RKO (cell line): ENCODE results near the gene EGFR.
A peak's percentile ranks its signal among the peaks of the same experiment; 100 is the strongest.

ENCODE experiments used
- DNase-seq: peaks from one replicate; pipeline ENCODE4 v3.0.0-alpha.2; 2016; ENCODE audit warnings: low spot score

Gene EGFR

GRCh38 chr7:55063061-55063460 lies 44.2 kb downstream of the EGFR start:
- DNase-seq = no peak

GRCh38 chr7:55063633-55064032 lies 44.8 kb downstream of the EGFR start:
- peak; percentile 19 for DNase-seq

- peak; percentile 75 for DNase-seq
Observed at GRCh38 chr7:55065079-55065478, 46.3 kb downstream of the EGFR start.

- DNase-seq = peak; percentile 88
Observed at GRCh38 chr7:55065511-55066229, 46.9 kb downstream of the EGFR start.

GRCh38 chr7:55066524-55066923 lies 47.7 kb downstream of the EGFR start:
- no peak for DNase-seq

GRCh38 chr7:55066938-55067337 lies 48.1 kb downstream of the EGFR start:
- DNase-seq = no peak

GRCh38 chr7:55067748-55068147 lies 48.9 kb downstream of the EGFR start:
- no peak for DNase-seq

- DNase-seq = no peak
Observed at GRCh38 chr7:55069271-55069792, 50.5 kb downstream of the EGFR start.

GRCh38 chr7:55070271-55070743 lies 51.5 kb downstream of the EGFR start:
- no peak for DNase-seq

GRCh38 chr7:55070854-55071253 lies 52.0 kb downstream of the EGFR start:
- no peak for DNase-seq

GRCh38 chr7:55071411-55072175 lies 52.8 kb downstream of the EGFR start:
- DNase-seq = no peak

- no peak for DNase-seq
Observed at GRCh38 chr7:55072251-55072650, 53.4 kb downstream of the EGFR start.

GRCh38 chr7:55073051-55073511 lies 54.3 kb downstream of the EGFR start:
- no peak for DNase-seq

- no peak for DNase-seq
Observed at GRCh38 chr7:55073976-55074528, 55.2 kb downstream of the EGFR start.

- DNase-seq = no peak
Observed at GRCh38 chr7:55075464-55076021, 56.7 kb downstream of the EGFR start.

- no peak for DNase-seq
Observed at GRCh38 chr7:55077561-55078410, 59.0 kb downstream of the EGFR start.

GRCh38 chr7:55078465-55079372 lies 59.9 kb downstream of the EGFR start:
- DNase-seq = no peak

- DNase-seq = no peak
Observed at GRCh38 chr7:55080000-55080623, 61.3 kb downstream of the EGFR start.

- no peak for DNase-seq
Observed at GRCh38 chr7:55081068-55081467, 62.3 kb downstream of the EGFR start.
